GM21723 (cell line): ENCODE data around the gene PNPLA7.
"Not testable (repeated sequence)": the region's sequence is repeated elsewhere in the genome, so short reads cannot be mapped to it uniquely, and the experiment has no call there.

ENCODE experiments used
- ATAC-seq: cut with Tn5 transposase; IDR thresholded peaks from one replicate; pipeline ENCODE4 v1.9.1; 2021; ENCODE audit warnings: mild to moderate bottlenecking, moderate library complexity; ENCODE audit not compliant: unreplicated experiment

Gene PNPLA7

DNA sequence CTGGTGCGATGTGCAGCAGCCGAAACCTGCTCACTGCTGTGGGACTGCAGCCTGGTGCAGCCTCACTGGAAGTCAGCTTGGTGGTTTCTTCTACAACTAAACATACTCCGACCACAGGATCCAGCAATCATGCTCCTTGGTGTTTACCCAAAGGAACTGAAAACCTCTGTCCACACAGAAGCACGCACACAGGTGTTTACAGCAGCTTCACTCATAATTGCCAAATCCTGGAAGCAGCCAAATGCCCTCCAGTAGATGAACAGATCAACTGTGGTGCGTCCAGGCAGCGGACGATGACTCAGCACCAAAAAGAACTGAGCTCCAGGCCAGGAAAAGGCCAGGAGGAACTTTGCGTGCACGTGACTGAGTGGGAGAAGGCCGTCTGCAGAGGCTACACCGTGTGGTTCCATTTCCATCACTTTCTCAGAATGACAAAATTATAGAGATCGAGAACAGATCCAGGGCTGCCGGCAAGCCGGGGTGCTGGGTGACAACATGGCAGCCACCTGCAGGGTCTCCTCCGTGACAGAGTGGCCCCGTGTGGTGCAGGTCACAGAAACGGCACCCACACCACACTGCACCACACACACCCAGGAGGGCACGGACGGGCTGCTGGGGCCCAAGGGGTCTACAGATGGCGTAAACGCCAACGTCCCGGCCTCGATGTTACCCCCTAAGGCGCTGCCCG lies 68.0 kb downstream of the PNPLA7 start:
- no peak for ATAC-seq

GRCh38 chr9:137480686-137481683 lies 69.2 kb downstream of the PNPLA7 start:
- no peak for ATAC-seq

- no peak for ATAC-seq
Observed at GRCh38 chr9:137479892-137480685, 70.1 kb downstream of the PNPLA7 start.

DNA sequence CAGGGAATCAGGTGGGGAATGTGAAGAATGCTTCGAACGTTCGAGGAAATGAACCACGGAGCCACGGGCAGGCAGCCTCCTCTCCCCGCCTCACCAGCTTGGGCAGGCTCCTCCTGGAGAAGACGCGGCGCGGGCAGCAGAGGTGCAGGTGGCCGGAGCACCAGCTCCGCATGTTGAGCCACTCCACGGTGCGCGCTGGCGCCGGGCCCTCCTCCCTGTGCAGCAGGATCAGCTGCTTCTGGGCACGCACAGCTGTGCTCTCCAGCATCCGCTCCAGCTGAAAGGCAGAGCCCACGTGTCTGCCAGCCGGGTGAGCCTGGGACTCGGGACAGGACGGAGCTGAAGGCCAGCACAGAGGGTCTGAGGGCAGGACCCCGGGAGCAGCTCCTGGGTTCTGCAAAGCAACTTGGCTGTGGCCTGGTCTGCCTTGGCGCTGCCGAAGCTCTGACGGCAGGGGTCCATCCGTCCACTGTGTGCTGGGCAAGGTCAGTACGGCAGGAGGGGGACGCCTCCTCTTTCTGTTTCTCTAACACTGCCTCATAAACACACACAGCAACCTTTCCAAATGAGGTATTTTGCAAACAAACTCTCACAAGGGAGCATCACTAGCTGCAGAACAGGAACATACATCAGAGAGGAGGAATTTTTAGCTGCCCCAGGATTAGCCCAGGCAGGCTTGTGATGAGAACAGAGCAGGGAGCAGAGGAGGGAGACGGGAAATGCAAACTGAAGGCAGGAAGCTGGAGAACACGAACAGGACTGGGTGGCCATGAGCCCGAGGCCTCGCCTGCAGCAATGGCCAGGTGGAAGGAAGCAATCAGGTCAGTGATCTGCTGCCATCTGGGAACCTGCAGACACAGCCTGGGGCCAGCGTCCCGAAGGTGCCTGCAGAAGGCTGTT lies 71.0 kb downstream of the PNPLA7 start:
- ATAC-seq: no peak

GRCh38 chr9:137478613-137478961 lies 71.6 kb downstream of the PNPLA7 start:
- ATAC-seq: no peak

GRCh38 chr9:137477778-137478612 lies 72.2 kb downstream of the PNPLA7 start:
- no peak for ATAC-seq

DNA sequence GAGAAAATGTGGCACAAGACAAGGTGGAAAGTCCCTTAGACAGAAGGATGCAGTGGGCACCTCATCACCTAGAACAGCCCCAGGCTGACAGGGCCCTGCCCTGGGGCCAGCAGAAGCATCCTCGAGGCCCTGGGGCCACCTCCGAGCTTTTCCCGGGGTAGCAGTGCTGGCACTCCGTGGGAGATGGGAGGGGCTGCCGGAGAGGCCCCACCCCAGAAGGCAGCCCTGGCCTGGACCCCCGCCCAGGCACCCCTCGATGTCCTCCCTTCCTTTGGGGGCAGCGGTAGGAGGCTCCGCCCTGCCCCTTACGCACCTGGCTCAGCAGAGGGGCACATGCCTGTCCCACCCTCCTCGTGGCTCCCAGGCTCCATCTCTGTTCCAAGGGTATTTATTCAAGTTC lies 73.3 kb downstream of the PNPLA7 start:
- ATAC-seq: no peak

GRCh38 chr9:137475666-137476065 lies 74.5 kb downstream of the PNPLA7 start:
- ATAC-seq: no peak

DNA sequence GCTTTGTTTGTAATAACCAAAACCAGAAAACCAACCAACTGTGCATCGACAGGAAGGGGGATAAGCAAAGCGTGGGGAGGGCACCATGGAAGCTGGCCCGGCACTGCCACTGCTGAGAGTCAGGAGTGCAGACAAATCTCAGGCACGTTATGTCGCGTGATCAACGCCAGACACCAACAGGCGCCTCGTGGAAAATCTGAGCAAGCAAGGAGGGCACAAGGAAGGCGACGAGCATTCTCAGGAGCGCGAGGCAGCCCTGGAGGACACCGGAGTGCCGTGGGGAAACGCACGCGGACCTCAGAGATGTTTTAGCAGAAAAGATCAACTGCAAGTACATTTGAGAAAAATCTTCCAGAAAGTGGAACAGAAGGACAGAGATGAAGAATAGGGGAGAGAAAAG lies 75.9 kb downstream of the PNPLA7 start:
- ATAC-seq: no peak

DNA sequence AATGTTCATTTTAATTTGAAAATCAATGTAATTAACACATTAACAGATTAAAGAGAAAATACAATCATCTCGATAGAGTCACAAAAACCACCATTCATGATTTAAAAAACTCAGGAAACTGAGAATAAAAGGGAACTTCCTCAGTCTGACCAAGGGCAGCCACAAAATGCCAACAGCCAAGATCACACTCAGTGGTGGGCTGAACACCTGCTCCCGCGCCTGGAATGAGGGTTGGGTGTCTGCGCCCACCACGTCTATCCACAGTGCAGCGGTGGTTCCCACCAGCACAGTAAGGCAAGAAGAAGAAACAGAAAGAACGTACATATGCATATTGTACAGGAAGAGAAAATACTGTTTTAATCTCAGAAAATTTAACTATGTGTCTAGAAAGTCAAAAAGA lies 79.4 kb downstream of the PNPLA7 start:
- no peak for ATAC-seq

GRCh38 chr9:137467896-137468295 lies 82.3 kb downstream of the PNPLA7 start:
- no peak for ATAC-seq

- no peak for ATAC-seq
Observed at GRCh38 chr9:137467161-137467581, 83.0 kb downstream of the PNPLA7 start.

- not testable (repeated sequence) for ATAC-seq
Observed at GRCh38 chr9:137466389-137467085, 83.7 kb downstream of the PNPLA7 start.

- no peak for ATAC-seq
Observed at GRCh38 chr9:137465720-137466388, 84.3 kb downstream of the PNPLA7 start.

GRCh38 chr9:137465000-137465719 lies 85.0 kb downstream of the PNPLA7 start:
- no peak for ATAC-seq

DNA sequence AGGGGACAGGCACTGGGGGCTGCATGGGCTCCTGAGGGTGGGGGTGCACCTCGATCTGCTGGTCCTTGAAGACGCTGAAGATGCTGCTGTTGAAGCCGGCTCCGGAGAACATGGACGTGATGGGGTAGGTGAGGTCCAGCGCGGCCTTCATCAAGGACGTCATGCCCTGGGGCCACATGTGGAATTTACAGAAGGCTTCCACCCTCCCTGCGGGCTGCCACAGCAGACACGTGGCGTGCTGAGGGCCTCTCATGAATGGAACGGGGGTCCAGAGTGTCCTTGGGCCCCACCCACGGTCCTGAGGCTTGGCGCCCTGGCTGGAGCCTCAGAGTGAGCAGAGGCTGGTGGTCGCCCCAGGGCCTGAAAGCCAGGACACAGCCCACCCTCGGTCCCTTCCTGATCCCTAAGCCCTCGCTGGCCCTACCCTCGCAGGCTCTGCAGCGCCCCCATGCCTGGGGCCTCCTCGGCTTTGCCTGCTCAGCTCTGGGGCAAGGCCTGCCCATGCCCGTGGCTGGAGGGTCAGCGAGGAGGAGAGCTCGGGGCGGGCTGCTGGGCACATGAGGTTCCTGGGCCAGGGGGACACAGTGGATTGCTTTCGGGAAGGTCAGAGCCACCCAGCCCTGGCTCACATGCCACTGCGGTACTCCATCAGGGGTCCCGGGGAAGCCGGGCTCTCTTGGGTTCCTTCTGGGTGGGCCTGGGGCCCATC lies 85.8 kb downstream of the PNPLA7 start:
- ATAC-seq: no peak

GRCh38 chr9:137463931-137464290 lies 86.3 kb downstream of the PNPLA7 start:
- no peak for ATAC-seq
